Measurements from ENCODE around the gene NSF. TPM values are rescaled to one million over a fixed set of nuclear protein-coding genes. Genes with fewer than 3 reads are reported as not detected.
"Not testable (repeated sequence)": the region's sequence is repeated elsewhere in the genome, so short reads cannot be mapped to it uniquely, and the experiment has no call there.

Gene NSF
- polyA plus RNA-seq, 1 donor: 29.6 TPM

DNA sequence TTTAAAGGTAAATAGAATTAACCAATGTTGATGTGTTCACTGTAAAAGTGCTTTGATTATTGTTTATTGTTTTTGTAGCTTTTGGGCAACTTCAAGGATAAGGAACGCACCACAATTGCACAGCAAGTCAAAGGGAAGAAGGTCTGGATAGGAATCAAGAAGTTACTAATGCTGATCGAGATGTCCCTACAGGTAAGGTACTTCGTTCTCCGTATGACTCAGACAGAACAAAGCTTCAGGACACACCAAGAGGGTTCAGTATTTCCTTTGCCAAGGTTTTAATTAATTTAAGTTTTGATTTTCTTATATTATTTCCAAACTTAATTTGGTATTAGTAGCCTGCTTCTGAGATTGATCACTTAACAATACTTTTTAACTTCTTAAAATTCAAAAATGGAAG, 161.0 kb downstream of the NSF start:
- H3K36me3 ChIP-seq (ENCODE audit: control insufficient read depth, insufficient read depth, low read length): peaks cover 31% of the 10 kb centered on the region
- no peaks in the 10 kb centered on the region for H3K27me3 ChIP-seq (ENCODE audit: control insufficient read depth, insufficient read depth, low read length)
- WGBS (ENCODE audit: insufficient coverage, low lambda C conversion rate): no CpG with 5 or more reads among the region's 4 CpGs
- H3K4me1 ChIP-seq (ENCODE audit: control insufficient read depth, insufficient read depth, low read length): no peaks in the 10 kb centered on the region
- H3K27ac ChIP-seq (ENCODE audit: low read length): no peak overlapping the region
- H3K9me3 ChIP-seq (ENCODE audit: control insufficient read depth, low read depth, low read length): no peaks in the 10 kb centered on the region
- no peak for DNase-seq
- H3K4me3 ChIP-seq (ENCODE audit: low read length): no peak overlapping the region

GRCh38 chr17:46753776-46754175, 163.3 kb downstream of the NSF start:
- Histone ChIP-seq H3K27me3 (ENCODE audit: control insufficient read depth, insufficient read depth, low read length) (no peaks in the 10 kb centered on the region), H3K4me3 (ENCODE audit: low read length) (no peak overlapping the region), H3K4me1 (ENCODE audit: control insufficient read depth, insufficient read depth, low read length) (no peaks in the 10 kb centered on the region), H3K36me3 (ENCODE audit: control insufficient read depth, insufficient read depth, low read length) (peaks cover 38% of the 10 kb centered on the region), H3K9me3 (ENCODE audit: control insufficient read depth, low read depth, low read length) (no peaks in the 10 kb centered on the region), H3K27ac (ENCODE audit: low read length) (no peak overlapping the region)
- no peak for DNase-seq
- WGBS (ENCODE audit: insufficient coverage, low lambda C conversion rate): 100% methylated on average over 1 of the region's 3 CpGs

GRCh38 chr17:46756081-46756735, 165.7 kb downstream of the NSF start:
- peaks cover 40% of the 10 kb centered on the region for H3K36me3 ChIP-seq (ENCODE audit: control insufficient read depth, insufficient read depth, low read length)
- WGBS (ENCODE audit: insufficient coverage, low lambda C conversion rate): 60% methylated on average over 1 of the region's 4 CpGs

DNA sequence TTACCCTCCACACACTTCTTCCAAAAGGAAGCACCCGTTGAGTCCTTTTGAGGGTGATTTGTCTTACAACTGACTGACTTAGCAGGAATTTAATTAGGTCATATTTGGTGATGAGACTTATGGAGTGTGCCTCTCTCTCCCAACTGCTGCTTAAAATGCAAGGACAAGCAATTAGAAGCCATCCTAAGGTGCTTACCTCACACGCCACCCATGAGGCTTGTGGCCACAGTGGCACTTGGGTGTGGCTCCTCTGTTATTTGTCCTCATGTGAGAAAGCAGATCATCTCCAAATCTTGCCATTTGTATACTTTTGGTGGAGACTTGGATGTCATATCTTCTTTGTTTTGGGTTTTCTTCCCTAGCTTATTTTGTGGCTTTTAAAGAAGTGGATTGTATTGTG, 166.4 kb downstream of the NSF start:
- no peak overlapping the region for H3K27ac ChIP-seq (ENCODE audit: low read length)
- no peaks in the 10 kb centered on the region for H3K27me3 ChIP-seq (ENCODE audit: control insufficient read depth, insufficient read depth, low read length)
- H3K9me3 ChIP-seq (ENCODE audit: control insufficient read depth, low read depth, low read length): no peaks in the 10 kb centered on the region
- WGBS (ENCODE audit: insufficient coverage, low lambda C conversion rate): no CpG with 5 or more reads among the region's 2 CpGs
- H3K4me3 ChIP-seq (ENCODE audit: low read length): no peak overlapping the region
- H3K36me3 ChIP-seq (ENCODE audit: control insufficient read depth, insufficient read depth, low read length): peaks cover 38% of the 10 kb centered on the region
- no peaks in the 10 kb centered on the region for H3K4me1 ChIP-seq (ENCODE audit: control insufficient read depth, insufficient read depth, low read length)
- no peak for DNase-seq

More at GRCh38 chr17:46756081-46756735, 165.7 kb downstream of the NSF start:
- H3K4me3 ChIP-seq (ENCODE audit: low read length): no peak overlapping the region
- no peaks in the 10 kb centered on the region for H3K9me3 ChIP-seq (ENCODE audit: control insufficient read depth, low read depth, low read length)
- no peaks in the 10 kb centered on the region for H3K4me1 ChIP-seq (ENCODE audit: control insufficient read depth, insufficient read depth, low read length)
- H3K27me3 ChIP-seq (ENCODE audit: control insufficient read depth, insufficient read depth, low read length): no peaks in the 10 kb centered on the region
- H3K27ac ChIP-seq (ENCODE audit: low read length): no peak overlapping the region
- no peak for DNase-seq

DNA sequence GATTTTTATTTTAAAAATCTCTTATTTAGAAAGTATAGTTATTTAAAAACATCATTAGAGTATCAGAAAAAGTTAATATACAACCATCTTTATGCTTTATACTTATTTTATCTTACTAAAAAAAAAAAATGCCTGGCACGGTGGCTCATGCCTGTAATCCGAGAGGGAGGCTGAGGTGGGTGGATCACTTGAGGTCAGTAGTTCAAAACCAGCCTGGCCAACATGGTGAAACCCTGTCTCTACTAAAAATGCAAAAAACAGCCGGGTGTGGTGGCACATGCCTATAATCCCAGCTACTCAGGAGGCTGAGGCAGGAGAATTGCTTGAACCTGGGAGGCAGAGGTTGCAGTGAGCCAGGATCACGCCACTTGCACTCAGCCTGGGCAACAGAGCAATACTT, 167.1 kb downstream of the NSF start:
- not testable (repeated sequence) for H3K4me1 ChIP-seq (ENCODE audit: control insufficient read depth, insufficient read depth, low read length); H3K27ac ChIP-seq (ENCODE audit: low read length); H3K9me3 ChIP-seq (ENCODE audit: control insufficient read depth, low read depth, low read length); H3K4me3 ChIP-seq (ENCODE audit: low read length); H3K27me3 ChIP-seq (ENCODE audit: control insufficient read depth, insufficient read depth, low read length); DNase-seq
- H3K36me3 ChIP-seq (ENCODE audit: control insufficient read depth, insufficient read depth, low read length): peaks cover 31% of the 10 kb centered on the region
- WGBS (ENCODE audit: insufficient coverage, low lambda C conversion rate): no CpG with 5 or more reads among the region's 4 CpGs

DNA sequence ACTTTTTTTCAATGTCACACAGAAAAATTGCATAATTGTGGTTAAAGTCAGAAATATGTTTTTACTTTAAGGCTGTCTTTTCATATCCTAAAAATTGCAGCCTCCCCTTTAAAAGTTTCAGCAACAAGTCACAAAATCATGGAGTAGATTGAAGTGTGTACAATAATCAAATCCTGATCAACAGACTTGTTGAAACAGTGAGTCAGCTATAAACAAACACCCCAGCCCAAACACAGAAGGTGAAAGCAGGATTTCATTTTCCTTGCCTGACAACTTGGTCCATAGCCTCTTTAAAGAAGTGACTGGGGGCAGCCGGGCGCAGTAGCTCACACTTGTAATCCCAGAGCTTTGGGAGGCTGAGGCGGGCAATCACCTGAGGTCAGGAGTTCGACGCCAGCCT, 168.1 kb downstream of the NSF start:
- H3K27me3 ChIP-seq (ENCODE audit: control insufficient read depth, insufficient read depth, low read length): no peaks in the 10 kb centered on the region
- no peak overlapping the region for H3K27ac ChIP-seq (ENCODE audit: low read length)
- no peaks in the 10 kb centered on the region for H3K9me3 ChIP-seq (ENCODE audit: control insufficient read depth, low read depth, low read length)
- H3K4me1 ChIP-seq (ENCODE audit: control insufficient read depth, insufficient read depth, low read length): no peaks in the 10 kb centered on the region
- peaks cover 34% of the 10 kb centered on the region for H3K36me3 ChIP-seq (ENCODE audit: control insufficient read depth, insufficient read depth, low read length)
- no peak for DNase-seq
- no CpG with 5 or more reads among the region's 5 CpGs for WGBS (ENCODE audit: insufficient coverage, low lambda C conversion rate)
- H3K4me3 ChIP-seq (ENCODE audit: low read length): no peak overlapping the region

- no peaks in the 10 kb centered on the region for H3K27me3 ChIP-seq (ENCODE audit: control insufficient read depth, insufficient read depth, low read length)
- H3K9me3 ChIP-seq (ENCODE audit: control insufficient read depth, low read depth, low read length): no peaks in the 10 kb centered on the region
- no peaks in the 10 kb centered on the region for H3K4me1 ChIP-seq (ENCODE audit: control insufficient read depth, insufficient read depth, low read length)
- no peak for DNase-seq
- H3K36me3 ChIP-seq (ENCODE audit: control insufficient read depth, insufficient read depth, low read length): peaks cover 33% of the 10 kb centered on the region
- H3K27ac ChIP-seq (ENCODE audit: low read length): no peak overlapping the region
- WGBS (ENCODE audit: insufficient coverage, low lambda C conversion rate): 100% methylated on average over 1 of the region's 9 CpGs
- H3K4me3 ChIP-seq (ENCODE audit: low read length): no peak overlapping the region
These were observed 168.7 kb downstream of the NSF start for GRCh38 chr17:46759141-46759540.

DNA sequence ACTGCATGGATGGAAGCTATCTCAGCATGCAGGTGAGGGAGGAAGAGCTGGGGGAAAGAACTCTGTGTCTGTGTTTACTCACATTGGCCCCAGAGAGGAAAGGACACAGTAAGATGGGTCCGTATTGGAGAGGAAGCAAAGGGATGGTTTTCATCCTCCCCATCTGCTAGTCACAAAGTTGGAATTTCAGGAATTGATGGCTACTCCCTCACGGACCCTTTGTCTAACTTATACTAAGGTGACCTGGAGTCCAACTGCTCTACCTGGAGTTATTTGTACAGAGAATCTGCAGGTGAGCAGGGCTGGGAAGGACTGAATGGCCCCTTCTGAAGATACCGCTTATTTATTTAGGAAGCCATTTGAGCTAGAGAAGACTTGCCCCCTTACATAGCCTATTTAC, 172.9 kb downstream of the NSF start:
- Histone ChIP-seq H3K27ac (ENCODE audit: low read length) (no peak overlapping the region), H3K9me3 (ENCODE audit: control insufficient read depth, low read depth, low read length) (no peaks in the 10 kb centered on the region), H3K36me3 (ENCODE audit: control insufficient read depth, insufficient read depth, low read length) (peaks cover 13% of the 10 kb centered on the region), H3K4me3 (ENCODE audit: low read length) (no peak overlapping the region), H3K27me3 (ENCODE audit: control insufficient read depth, insufficient read depth, low read length) (no peaks in the 10 kb centered on the region), H3K4me1 (ENCODE audit: control insufficient read depth, insufficient read depth, low read length) (no peaks in the 10 kb centered on the region)
- no peak for DNase-seq
- no CpG with 5 or more reads among the region's 3 CpGs for WGBS (ENCODE audit: insufficient coverage, low lambda C conversion rate)

GRCh38 chr17:46764000-46764708, 173.7 kb downstream of the NSF start:
- WGBS (ENCODE audit: insufficient coverage, low lambda C conversion rate): no CpG with 5 or more reads among the region's 12 CpGs
- no peaks in the 10 kb centered on the region for H3K4me1 ChIP-seq (ENCODE audit: control insufficient read depth, insufficient read depth, low read length)
- no peaks in the 10 kb centered on the region for H3K27me3 ChIP-seq (ENCODE audit: control insufficient read depth, insufficient read depth, low read length)
- H3K36me3 ChIP-seq (ENCODE audit: control insufficient read depth, insufficient read depth, low read length): peaks cover 13% of the 10 kb centered on the region
- no peaks in the 10 kb centered on the region for H3K9me3 ChIP-seq (ENCODE audit: control insufficient read depth, low read depth, low read length)
- H3K27ac ChIP-seq (ENCODE audit: low read length): no peak overlapping the region
- no peak overlapping the region for H3K4me3 ChIP-seq (ENCODE audit: low read length)
- DNase-seq: no peak

DNA sequence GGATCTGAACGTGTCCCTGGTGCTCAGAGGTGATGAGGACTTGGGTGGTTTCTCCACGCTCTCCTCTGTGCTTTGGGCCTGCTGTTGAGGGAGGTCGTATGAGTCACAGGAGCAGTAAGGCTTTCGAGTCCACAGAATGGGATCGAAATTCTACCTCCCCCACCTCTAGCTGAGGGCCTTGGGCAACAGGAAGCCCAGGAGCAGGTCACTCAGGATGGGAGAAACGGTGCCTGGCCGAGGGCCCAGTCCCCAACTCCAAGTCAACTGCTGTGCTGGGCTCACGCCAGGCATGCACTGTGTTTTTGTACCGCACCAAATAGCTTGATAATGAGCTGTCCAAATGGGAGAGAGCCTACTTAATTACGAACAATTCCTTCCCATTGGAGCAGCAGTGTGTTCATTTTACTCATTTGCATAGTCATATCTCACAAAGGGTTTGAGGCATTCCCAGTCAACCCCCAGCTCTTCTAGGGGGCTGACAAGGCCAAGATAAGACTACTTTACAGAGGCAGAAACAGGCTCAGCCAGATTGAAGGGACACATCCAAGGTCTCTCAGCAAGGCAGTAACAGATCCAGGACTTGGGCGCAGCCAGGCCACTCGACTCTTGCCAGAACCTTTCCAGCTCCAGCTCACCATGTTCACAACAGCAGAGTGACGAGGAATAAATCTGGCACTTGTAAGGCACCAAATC, 174.4 kb downstream of the NSF start:
- H3K9me3 ChIP-seq (ENCODE audit: control insufficient read depth, low read depth, low read length): peaks cover 5% of the 10 kb centered on the region
- no CpG with 5 or more reads among the region's 13 CpGs for WGBS (ENCODE audit: insufficient coverage, low lambda C conversion rate)
- no peaks in the 10 kb centered on the region for H3K27me3 ChIP-seq (ENCODE audit: control insufficient read depth, insufficient read depth, low read length)
- peaks cover 5% of the 10 kb centered on the region for H3K4me1 ChIP-seq (ENCODE audit: control insufficient read depth, insufficient read depth, low read length)
- no peak for DNase-seq
- H3K4me3 ChIP-seq (ENCODE audit: low read length): no peak overlapping the region
- H3K36me3 ChIP-seq (ENCODE audit: control insufficient read depth, insufficient read depth, low read length): peaks cover 12% of the 10 kb centered on the region
- H3K27ac ChIP-seq (ENCODE audit: low read length): no peak overlapping the region
